DOHH2 (cell line): ENCODE results near the gene SYNJ2.
A peak's percentile ranks its signal among the peaks of the same experiment; 100 is the strongest.

Experiments used
- H3F3A ChIP-seq: fragments of 200-600 bp; sonication (generic), shearing (Covaris generic); 2 replicates; pipeline ENCODE4 v1.6.0; 2016; ENCODE audit warnings: antibody characterized with exemption, mild to moderate bottlenecking; ENCODE audit not compliant: control insufficient read depth, insufficient read depth
- H3K27ac ChIP-seq: fragments of 200-600 bp; sonication (generic); 2 replicates; pipeline ENCODE4 v1.5.1; 2014; ENCODE audit warnings: low read depth, mild to moderate bottlenecking, low read length, moderate library complexity
- H3K27me3 ChIP-seq: fragments of 200-600 bp; sonication (generic); 2 replicates; pipeline ENCODE4 v1.6.1; 2014; ENCODE audit warnings: mild to moderate bottlenecking, low read length, mixed read lengths; ENCODE audit not compliant: control insufficient read depth
- H3K36me3 ChIP-seq: fragments of 200-600 bp; sonication (generic); 2 replicates; pipeline ENCODE4 v1.6.1; 2014; ENCODE audit warnings: mild to moderate bottlenecking, low read length, moderate library complexity, mixed read lengths; ENCODE audit not compliant: control insufficient read depth
- H3K4me1 ChIP-seq: fragments of 200-600 bp; sonication (generic); 2 replicates; pipeline ENCODE4 v1.6.1; 2014; ENCODE audit warnings: mild to moderate bottlenecking, low read length, mixed read lengths; ENCODE audit not compliant: control insufficient read depth
- H3K4me2 ChIP-seq: fragments of 200-600 bp; sonication (generic); 2 replicates; pipeline ENCODE4 v1.6.0; 2014; ENCODE audit warnings: mild to moderate bottlenecking, low read length, moderate library complexity
- H3K4me3 ChIP-seq: fragments of 200-600 bp; sonication (generic); 2 replicates; pipeline ENCODE4 v1.5.1; 2014; ENCODE audit warnings: mild to moderate bottlenecking, low read length, mixed read lengths
- H3K79me2 ChIP-seq: fragments of 200-600 bp; sonication (generic); 2 replicates; pipeline ENCODE4 v1.6.1; 2014; ENCODE audit warnings: mild to moderate bottlenecking, low read length, mixed read lengths; ENCODE audit not compliant: control insufficient read depth
- H3K9me2 ChIP-seq: fragments of 200-600 bp; sonication (generic); replicated peaks from 2 replicates; pipeline ENCODE4 v1.6.1; 2014; ENCODE audit warnings: mild to moderate bottlenecking, low read length, mixed read lengths; ENCODE audit not compliant: control insufficient read depth
- H3K9me3 ChIP-seq: fragments of 200-600 bp; sonication (generic); 2 replicates; pipeline ENCODE4 v1.6.1; 2014; ENCODE audit warnings: antibody characterized with exemption, low read length, mixed read lengths; ENCODE audit not compliant: control insufficient read depth, insufficient read depth
- H4K20me1 ChIP-seq: fragments of 200-600 bp; sonication (generic); 2 replicates; pipeline ENCODE4 v1.6.0; 2014; ENCODE audit warnings: low read depth, mild to moderate bottlenecking, antibody characterized with exemption, low read length, moderate library complexity; ENCODE audit not compliant: control insufficient read depth, insufficient read depth
- EZH2phosphoT487 ChIP-seq: fragments of 200-600 bp; sonication (generic); IDR thresholded peaks from 2 replicates; pipeline ENCODE4 v1.6.1; 2017; ENCODE audit warnings: borderline replicate concordance, mild to moderate bottlenecking, antibody characterized with exemption, low read length, moderate library complexity, mixed read lengths
- TF ChIP-seq, protein P1 (sequence below): fragments of 200-600 bp; sonication (generic); IDR thresholded peaks from one replicate; pipeline ENCODE4 v1.5.1; 2014; ENCODE audit warnings: antibody characterized with exemption, mild to moderate bottlenecking, low read depth, low read length; ENCODE audit not compliant: poor library complexity, severe bottlenecking

Gene SYNJ2

DNA sequence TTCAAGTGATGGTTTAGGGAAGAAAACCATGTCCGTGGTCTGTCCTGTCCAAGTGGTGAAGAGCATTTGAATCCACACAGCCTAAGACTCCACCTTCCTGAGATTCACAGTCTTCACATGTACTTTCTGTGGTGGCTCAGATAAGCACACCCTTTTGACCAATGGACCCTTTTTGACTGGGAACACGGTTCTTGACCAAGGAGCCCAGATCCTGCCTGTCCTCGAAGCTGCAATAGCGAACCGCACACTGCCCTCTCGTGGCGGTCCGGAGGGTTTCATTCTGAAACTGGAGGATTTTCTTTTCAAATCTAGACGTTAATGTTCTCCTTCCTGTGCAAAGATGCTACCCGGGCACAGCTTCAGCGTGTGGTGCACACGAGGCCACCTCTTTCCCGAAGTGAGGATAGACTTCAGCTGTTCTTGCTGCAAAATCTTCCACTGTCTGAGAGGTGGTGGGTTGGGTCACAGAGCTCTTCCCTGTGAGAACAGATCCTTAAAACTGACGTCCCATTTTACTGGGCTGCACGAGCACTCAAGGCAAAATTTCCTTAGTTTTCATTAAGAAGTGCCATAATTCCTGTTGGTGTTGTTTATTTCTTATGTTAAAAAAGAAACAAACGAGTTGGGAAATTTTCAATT lies 90.5 kb downstream of the SYNJ2 start:
- TF ChIP-seq EZH2phosphoT487: no peak
- TF ChIP-seq, protein P1, sequence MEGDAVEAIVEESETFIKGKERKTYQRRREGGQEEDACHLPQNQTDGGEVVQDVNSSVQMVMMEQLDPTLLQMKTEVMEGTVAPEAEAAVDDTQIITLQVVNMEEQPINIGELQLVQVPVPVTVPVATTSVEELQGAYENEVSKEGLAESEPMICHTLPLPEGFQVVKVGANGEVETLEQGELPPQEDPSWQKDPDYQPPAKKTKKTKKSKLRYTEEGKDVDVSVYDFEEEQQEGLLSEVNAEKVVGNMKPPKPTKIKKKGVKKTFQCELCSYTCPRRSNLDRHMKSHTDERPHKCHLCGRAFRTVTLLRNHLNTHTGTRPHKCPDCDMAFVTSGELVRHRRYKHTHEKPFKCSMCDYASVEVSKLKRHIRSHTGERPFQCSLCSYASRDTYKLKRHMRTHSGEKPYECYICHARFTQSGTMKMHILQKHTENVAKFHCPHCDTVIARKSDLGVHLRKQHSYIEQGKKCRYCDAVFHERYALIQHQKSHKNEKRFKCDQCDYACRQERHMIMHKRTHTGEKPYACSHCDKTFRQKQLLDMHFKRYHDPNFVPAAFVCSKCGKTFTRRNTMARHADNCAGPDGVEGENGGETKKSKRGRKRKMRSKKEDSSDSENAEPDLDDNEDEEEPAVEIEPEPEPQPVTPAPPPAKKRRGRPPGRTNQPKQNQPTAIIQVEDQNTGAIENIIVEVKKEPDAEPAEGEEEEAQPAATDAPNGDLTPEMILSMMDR: peak; percentile 85
- Histone ChIP-seq H3K27ac (no peak overlapping the region), H3K4me1 (no peaks in the 10 kb centered on the region), H3K4me2 (0 out of 2 replicates have a peak overlapping the region, but pooled peaks have one; percentile 16), H3K79me2 (no peaks in the 10 kb centered on the region), H3K36me3 (no peaks in the 10 kb centered on the region), H3F3A (no peaks in the 10 kb centered on the region), H3K4me3 (no peak overlapping the region), H3K9me2 (no peaks in the 10 kb centered on the region), H3K27me3 (no peaks in the 10 kb centered on the region; the same call in 1 of the 2 replicates), H4K20me1 (no peaks in the 10 kb centered on the region), H3K9me3 (no peaks in the 10 kb centered on the region)

DNA sequence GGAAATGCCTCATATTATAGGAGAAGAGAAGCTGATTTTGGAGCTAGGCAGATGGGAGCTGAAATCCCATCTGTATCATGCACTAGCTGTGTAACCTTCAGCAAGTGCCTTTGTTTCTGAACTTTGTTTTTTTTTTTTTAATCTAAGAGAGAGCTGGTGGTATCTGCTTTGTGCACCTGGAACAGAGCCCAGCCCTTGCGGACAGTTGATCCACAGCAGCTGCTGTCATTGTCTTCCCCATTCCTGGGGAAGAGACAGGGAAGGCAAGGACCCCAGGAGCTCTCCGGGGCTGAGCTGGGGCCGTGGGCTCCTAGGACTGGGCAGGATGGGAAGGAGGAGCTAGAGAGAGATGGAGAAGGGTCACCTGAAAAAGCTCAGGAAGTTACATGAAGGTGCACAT lies 92.1 kb downstream of the SYNJ2 start:
- H3K79me2 ChIP-seq: no peaks in the 10 kb centered on the region
- H3K27ac ChIP-seq: no peak overlapping the region
- H3K4me3 ChIP-seq: no peak overlapping the region
- no peaks in the 10 kb centered on the region for H4K20me1 ChIP-seq
- H3K9me3 ChIP-seq: no peaks in the 10 kb centered on the region
- H3K9me2 ChIP-seq: no peaks in the 10 kb centered on the region
- no peak overlapping the region for H3K4me2 ChIP-seq
- no peaks in the 10 kb centered on the region for H3F3A ChIP-seq
- H3K36me3 ChIP-seq: no peaks in the 10 kb centered on the region
- no peaks in the 10 kb centered on the region for H3K4me1 ChIP-seq
- no peak for TF ChIP-seq EZH2phosphoT487
- TF ChIP-seq, protein P1: no peak
- no peaks in the 10 kb centered on the region; the same call in 1 of the 2 replicates for H3K27me3 ChIP-seq

DNA sequence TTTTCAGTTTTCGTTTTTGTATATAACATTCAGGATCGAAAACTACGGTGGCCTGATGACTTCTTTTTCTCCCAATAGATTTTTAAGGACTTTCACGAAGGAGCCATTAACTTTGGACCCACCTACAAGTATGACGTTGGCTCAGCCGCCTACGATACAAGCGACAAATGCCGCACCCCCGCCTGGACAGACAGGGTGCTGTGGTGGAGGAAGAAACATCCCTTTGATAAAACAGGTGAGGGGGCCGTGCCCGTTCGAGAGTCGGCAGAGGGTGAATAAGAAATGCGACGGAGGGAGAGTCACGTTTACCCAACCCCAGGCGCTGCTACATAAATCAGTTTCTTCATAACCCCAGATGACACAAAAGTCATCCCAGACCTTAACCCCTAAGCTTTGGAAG lies 94.9 kb downstream of the SYNJ2 start:
- no peak for TF ChIP-seq EZH2phosphoT487
- TF ChIP-seq, protein P1: no peak
- Histone ChIP-seq H3K9me3 (no peaks in the 10 kb centered on the region), H3F3A (no peaks in the 10 kb centered on the region), H3K4me3 (no peak overlapping the region), H3K36me3 (no peaks in the 10 kb centered on the region), H3K27me3 (no peaks in the 10 kb centered on the region), H3K4me1 (no peaks in the 10 kb centered on the region), H3K9me2 (no peaks in the 10 kb centered on the region), H3K27ac (no peak overlapping the region), H3K4me2 (no peak overlapping the region), H3K79me2 (no peaks in the 10 kb centered on the region), H4K20me1 (no peaks in the 10 kb centered on the region)
